LHCN-M2 (cell line): Measurements from ENCODE around the gene CMTM7. TPM values are rescaled to one million over a fixed set of nuclear protein-coding genes. Genes with fewer than 3 reads are reported as not detected.
A peak's percentile ranks its signal among the peaks of the same experiment; 100 is the strongest.

ENCODE experiments used
- DNase-seq: peaks from one replicate; pipeline ENCODE4 v3.0.0-alpha.2; 2012; ENCODE audit warnings: low read depth
- polyA plus RNA-seq: library from polyadenylated mRNA; unstranded; fragments of >200 nt; gene quantifications from one replicate; pipeline ENCODE4 v1.2.1, GENCODE V29; 2012; ENCODE audit warnings: missing spikeins
- total RNA-seq: library from RNA; depleted of rRNA; stranded (reverse); fragments of >200 nt; gene quantifications from 2 replicates; pipeline ENCODE4 v1.2.3, GENCODE V29; 2014; rRNA removed

Gene CMTM7, protein sequence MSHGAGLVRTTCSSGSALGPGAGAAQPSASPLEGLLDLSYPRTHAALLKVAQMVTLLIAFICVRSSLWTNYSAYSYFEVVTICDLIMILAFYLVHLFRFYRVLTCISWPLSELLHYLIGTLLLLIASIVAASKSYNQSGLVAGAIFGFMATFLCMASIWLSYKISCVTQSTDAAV
- 11.3 and 12.4 TPM in 2 replicates for total RNA-seq
- polyA plus RNA-seq: 8.1 TPM

DNA sequence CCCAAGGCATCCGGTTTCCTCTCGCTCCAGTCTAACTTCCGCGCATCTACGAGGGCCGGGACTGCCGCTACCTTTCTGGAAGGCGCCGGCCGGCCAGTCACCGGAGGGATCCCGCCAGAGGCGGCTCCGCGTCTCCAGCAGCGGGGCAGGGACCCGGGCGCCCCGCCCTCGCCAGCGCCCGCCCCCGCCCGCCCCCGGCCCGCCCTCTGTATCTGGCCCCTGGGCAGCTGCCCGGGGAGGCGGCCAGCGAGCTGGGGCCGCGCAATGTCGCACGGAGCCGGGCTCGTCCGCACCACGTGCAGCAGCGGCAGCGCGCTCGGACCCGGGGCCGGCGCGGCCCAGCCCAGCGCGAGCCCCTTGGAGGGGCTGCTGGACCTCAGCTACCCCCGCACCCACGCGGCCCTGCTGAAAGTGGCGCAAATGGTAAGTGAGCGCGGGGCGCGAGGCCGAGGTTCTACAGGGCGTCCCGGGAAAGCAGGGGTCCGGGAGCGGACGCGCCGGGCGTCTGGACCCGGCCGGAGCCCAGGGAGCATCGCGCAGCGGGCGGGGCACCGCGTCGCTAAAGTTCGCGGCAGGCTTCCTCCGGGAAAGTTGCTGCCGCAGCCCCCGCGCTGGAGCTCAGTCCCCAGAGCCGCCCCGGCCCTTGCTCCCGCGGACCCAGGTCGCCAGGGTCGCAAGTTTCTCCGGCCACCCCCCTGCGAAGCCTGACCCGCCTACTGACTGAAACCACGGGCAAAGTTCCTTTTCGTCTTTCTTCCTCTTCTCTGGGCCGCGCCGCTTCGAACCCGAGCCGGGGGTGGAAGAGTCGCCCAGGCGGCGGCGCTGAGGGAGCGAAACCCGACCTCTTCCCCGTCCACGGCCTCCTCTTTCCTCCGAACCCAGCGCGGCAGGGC, at the start of gene CMTM7:
CMTM7 (plus strand) TSS at position 211 of the 893 bp plus-strand sequence; CDS start at position 265, 54 bp downstream.
- peak; percentile 79 for DNase-seq

DNA sequence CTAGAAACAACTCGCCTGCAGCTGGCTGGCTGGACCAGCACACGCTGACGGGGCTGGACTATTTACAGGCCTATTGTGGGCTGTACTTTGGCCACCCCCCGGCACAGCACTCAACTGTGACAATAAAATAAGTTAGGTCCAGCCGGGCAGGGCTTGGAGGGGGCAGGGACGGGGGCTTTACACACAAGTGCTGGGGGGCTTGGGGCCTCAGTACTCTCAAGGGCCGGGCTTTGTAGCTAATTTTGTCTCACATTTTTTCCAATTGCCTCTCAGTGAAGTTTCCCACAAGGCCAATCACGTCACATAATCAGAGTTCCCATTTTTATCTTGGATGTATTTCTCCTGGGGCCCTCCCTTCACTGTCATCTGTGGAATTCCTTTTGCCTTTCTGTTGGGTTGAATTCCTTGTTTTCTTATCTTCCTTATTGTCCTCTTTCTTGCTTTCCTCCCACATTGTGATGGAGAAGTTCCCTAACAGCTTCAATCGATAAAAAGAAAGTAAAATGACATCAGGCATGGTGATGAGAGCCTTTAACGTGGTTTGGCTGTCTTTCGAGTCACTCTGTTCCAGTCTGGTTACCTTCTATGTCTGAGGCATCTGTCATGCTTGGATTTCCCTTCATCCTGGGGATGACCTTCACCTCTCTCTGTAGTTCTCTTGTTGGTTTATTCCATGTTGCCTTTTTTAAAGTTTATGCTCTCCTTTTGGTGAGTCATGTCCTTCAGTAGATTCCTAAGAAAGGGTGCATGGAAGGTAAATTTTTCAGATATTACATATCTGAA, 44.1 kb upstream of the CMTM7 start:
- no peak for DNase-seq

DNA sequence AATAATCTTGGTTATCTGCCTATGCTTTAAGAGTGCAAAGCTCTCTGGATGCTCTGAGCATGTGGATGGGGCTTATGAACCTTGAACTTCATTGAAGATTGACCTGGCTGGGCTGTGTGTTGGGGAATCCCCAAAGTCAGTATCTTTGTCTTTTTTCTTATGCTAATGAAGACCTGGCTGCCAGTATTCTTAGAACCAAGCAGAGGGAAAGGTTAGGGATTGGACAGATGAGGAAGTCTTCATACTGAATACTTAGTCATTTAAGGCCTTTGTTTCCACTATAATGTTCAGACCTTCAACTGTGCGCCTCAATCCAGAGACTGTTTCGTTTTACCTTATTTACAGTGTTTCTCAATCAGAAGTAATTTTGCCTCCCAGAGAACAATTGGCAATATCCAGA, 42.5 kb upstream of the CMTM7 start:
- DNase-seq: no peak

DNA sequence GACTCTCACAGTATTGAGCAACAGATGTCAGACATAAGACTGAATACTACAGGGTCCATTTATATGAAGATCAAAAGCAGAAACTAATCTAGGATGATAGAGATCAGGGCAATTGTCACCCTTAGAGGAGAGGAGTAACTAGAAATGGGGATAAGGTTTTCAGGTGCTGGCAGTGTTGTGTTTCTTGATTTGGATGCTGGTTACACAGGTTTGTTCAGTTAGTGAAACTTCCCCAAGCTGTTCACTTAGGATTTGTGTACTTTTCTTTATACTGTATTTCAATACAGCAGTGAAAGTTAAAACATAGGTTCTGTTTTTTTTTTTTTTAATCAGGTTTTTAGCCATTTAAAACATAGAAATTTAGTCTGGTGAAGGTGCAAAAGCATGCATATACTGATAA, 39.1 kb upstream of the CMTM7 start:
- no peak for DNase-seq

DNA sequence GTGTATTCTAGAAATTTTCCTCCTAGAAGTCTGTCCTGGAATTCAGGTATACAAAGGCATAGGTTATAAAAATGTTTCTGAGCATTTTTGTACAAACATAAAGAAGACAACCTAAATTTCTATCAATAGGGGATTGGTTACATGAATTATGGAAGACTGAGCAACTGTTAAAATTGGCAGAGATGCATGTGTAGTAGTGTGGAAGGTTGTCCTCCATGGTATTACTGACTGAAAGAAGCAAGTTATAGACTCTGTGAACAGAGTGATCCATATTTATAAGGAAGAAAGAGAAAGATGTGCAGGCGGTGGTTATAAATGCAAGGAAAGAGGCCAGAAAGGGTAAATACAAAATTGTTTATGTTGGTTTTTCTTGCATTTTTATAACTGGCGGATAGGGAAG, 38.3 kb upstream of the CMTM7 start:
- no peak for DNase-seq

DNA sequence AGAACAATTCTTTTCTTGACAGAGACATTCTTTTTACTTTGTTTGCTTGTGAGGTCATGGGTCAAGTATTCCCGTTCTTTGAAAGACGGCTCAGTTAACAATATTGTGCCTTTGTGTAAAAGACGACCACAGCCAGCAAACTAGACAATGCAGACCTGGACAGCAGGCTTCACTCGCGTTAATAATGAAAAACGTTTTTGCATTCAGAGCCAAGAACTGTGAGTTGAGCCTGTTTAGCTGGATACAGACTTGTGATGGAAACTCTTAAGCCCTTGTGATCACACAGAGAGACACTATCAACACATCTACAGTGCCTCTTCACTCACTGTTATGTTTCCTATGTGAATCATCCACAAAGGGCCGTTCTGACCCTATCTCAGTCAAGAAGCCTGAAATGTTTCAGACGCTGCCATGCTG, 37.3 kb upstream of the CMTM7 start:
- no peak for DNase-seq

DNA sequence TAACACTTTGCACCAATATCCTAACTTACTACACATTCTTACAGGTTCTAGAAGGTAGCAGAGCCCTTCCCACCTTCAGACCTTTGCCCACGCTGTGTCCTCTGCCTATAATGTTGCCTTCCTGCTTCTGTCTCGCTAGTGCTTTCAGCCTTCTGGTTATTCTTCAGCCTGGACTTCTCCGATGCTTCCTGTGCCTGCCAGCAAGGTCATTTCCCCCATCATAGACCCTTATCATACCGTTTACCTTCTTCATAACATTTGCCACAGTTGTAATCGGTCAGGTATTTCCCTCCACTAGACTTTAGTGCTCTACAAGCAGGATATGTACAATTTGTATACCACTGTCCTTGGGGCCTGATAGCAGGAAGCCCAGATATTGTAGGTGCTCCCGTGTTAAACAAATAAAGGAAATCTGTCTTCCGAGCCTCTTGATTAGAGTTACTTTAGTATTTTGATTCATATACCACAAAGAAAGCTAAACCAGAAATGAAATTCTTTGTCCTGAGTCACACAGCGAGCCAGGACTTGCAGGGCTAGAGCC, 35.8 kb upstream of the CMTM7 start:
- DNase-seq: no peak

DNA sequence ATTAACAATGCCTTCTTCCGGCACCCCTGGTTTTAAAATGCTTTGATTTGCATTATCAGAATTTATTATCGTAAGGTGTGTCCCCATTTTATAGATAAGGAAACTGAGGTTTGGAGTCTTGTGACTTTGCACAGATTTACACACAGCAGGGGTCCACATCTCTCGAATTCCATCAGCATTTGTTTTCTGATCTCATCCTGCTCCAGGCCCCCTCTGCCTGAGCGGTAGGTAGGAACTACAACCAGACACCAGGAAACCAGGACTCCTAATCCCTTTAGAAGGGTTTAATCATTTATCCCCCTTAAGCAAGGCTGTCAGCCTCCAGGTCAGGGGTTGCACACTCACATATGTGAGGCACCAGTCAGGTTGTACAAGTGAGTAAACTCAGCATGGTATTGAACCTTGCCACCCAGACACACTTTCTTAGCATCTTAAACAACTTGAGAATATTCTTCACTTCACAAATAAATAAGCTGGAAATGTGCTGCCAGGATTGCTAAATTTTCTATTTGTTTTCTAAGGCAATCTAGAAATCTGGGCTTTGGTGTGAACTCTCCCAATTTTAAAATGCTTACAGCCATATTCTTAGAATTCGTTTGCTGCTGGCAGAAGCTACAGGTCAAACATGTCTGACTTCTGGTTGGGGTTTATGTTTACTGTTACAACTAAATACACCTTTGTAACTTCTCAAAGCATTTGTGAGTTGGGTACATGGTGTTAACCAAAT, 31.7 kb upstream of the CMTM7 start:
- DNase-seq: no peak

DNA sequence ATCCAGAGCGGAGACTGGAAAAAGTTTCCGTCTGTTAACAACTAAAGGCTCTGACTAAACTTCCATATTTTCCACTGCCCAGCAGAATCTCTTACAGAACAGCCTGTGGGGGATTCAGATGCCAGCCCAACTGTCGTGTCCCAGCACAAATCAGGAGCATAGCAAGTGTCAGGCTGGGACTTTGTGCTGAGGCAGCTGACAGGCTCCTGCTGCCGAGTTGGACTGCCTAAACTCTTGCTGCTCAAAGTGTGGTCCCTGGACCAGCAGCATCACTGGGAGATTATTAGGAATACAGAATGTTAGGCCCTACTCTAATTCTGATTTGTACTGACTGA, 31.2 kb upstream of the CMTM7 start:
- DNase-seq: no peak

DNA sequence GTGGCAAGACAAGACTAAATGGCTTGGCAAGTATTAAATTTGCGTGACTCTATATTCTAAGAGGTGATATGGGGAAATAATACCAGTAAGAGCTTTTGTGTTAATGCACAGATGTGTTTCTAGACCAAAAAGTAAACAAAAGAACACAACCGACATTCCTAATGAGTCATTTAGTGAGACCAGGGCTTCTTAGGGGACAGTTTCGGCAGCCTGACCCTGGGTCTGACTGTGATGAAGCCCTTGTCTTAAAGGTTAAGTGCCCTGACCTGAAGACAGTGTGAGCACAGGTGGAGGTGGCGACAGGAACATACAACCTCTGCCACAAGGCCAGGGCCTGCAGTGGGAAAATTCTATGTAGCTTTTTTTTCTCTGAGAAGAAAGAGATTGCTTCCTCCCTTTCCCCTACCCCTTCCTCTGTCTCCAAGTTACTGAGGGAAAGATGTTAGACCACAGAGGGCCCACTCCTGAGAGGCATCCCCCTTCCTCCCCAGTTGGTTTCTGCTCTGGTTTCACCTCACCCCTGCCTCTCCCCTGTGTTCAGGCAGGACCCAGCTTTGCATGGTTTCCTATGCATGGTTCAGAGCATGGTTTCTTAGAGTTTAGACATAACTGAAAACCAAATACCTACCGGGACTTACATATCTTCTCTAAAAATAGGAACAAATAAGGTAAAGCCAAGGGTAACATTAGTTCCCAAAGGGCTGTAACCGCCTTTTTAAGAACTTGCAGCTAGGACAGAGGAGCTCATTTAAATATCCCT, 24.8 kb upstream of the CMTM7 start:
- DNase-seq: peak; percentile 41

DNA sequence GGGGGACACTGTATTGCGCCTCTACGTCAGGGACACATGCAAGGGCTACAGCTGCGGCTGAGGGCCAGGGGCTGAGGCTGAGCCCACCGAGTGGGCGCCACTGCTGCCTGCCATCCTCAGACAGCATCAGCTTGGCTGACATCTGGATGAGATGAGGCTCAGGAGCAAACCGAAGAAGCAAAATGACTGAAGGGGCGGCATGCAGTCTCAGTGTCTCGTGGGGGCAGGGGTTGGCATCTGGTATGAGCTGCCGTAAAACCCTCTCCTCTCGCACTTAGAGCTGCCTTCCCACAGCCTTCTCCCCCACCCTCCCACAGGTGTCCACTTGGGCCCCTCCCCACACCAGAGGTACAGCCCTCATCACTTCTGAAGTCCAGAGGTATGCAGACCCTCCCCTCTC, 24.2 kb upstream of the CMTM7 start:
- DNase-seq: no peak

DNA sequence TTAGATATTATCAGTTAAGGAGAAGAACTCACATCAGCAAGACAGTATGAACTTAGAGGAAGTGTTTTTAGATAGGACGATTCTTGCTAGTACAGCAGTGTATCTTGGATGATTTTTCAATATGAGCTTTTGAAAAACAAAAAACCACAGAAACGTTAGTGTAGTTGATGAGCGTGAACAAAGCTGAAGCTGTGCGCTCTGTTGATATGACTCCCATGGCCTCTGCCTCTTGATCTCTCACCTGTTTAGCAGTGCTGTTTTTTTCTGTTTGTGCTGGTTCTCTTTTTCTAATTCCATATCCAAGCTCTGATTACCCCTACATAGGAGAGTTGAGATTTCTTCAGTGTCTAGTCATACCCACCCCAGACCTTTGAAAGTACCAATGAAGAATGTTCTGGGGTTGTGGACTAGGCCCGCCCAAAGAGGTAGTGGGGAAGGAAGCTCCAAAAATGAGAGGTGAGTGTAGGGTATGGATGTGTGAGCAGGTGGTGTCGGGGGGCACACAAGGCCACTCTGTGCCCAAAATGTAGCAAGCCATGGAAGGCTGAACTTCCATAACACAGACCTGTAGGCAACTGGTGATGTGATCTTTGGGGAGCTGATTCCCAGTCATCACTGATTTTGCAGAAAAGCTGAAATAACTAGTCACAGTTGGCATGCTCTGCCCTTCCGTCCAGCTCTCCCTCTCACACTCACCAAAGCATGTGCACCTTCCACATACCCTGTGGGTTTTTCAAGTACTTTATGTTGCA, 20.0 kb upstream of the CMTM7 start:
- DNase-seq: no peak

DNA sequence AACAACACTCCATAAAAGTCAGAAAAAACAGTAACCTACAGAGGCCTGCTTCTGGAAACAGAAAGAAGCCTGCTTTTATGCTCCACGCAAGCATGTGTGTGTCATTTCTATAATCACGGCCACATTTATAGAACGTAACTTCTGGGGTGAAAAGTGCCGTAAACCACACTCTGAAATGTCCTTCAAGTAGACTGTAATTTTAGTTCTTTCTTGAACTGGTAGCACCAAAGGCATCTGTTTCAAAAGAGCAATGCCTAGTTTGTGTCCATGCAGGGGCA, 19.5 kb upstream of the CMTM7 start:
- no peak for DNase-seq

DNA sequence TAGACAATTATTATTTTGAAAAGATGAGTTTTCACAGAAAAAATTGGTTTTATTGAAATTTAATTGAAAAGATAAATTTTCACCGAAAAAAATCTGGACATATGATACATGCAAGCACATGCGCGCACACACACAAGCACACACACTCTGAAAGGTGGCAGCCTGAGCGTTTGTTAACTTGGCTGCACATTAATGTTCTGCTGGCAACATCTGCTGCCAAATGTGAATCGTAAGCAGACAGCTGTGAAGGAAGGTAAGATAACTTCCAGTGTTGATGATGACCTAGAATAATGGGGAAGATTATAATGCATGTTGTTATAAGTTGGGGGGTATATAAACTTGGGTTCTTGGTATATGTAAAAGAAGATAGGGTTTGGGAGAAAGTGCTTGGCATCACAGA, 18.4 kb upstream of the CMTM7 start:
- no peak for DNase-seq

DNA sequence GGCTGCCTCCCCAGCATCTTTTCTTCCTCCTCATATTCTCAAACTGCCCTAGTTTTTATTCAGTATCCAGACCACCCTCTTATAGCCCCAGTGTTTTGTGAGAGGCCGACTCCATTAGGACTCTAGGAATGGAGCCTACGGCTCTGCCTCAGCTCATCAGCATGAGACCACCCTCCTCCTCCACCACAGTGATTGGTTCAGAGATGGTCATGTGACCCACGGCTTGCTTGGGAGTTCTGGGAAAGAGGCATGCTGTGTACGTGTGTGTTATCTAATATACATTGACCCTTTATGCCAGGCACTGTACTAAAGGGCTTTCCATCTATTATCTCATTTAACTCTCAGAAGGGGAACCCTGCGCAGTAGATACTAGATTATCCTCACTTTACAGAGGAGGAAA, 17.8 kb upstream of the CMTM7 start:
- DNase-seq: no peak

DNA sequence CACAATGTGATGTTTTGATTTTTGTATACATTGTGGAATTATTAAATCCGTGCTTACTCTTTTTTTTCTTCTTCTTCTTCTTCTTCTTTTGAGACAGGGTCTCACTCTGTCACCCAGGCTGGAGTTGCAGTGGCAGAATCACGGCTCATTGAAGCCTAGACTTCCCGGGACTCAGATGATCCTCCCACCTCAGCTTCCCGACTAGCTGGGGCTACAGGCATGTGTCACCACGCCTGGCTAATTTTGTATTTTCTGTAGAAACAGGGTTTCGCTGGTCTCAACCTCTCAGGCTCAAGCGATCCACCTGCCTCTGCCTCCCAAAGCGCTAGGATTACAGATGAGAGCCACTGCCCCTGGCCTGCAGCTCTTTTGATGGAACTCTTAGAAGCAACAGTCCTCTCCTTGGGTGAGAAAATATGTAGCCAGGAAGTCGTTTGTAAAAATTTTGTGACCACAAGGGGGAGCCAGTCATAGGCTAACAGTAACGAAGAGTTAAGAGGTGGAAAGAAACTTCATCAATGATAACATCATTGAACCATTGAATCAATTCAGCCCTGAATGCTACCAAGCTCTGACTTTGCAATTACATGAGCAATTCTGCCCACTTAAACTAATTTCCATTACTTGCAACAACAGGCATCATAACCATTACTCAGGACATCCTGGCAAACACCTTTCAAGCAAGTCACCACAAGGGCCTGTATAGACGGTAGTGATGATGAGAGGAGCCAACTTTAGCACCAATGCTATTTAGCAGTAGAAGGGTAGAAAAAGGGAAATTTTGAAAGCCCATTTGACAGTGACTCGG, 16.7 kb upstream of the CMTM7 start:
- DNase-seq: peak; percentile 65

DNA sequence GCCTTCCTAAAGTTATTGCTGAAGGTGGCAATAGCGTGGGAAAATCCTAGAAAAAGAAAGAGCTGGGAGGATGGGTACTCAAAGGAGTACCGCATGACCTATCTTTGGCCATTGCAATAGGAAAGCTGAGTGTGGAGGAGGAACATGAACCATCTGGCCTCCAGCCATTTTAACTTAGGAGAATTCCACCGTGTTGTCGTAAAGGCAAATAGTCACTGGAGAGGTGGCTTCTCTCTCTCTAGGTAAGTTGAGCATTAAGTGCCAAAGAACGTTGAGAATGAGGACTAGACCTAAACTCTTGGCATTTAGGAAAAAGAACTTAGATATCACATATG, 16.1 kb upstream of the CMTM7 start:
- DNase-seq: no peak

DNA sequence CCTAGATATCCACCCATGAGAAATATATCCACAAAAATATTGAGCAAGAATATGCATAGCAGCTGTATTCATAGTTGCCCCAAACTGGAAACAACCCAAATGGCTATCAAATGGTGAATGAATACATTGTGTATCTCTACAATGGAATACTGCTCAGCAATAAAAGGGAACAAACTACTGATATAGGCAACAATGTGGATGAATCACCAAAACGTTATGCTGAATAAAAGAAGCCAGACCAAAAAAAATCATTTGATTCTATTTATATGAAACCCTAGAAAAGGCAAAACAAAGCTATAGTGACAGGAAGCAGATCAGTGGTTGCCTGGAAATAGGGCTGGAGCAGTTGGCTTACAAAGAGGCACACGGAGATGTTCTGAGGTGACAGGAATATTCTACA, 15.5 kb upstream of the CMTM7 start:
- peak; percentile 65 for DNase-seq

DNA sequence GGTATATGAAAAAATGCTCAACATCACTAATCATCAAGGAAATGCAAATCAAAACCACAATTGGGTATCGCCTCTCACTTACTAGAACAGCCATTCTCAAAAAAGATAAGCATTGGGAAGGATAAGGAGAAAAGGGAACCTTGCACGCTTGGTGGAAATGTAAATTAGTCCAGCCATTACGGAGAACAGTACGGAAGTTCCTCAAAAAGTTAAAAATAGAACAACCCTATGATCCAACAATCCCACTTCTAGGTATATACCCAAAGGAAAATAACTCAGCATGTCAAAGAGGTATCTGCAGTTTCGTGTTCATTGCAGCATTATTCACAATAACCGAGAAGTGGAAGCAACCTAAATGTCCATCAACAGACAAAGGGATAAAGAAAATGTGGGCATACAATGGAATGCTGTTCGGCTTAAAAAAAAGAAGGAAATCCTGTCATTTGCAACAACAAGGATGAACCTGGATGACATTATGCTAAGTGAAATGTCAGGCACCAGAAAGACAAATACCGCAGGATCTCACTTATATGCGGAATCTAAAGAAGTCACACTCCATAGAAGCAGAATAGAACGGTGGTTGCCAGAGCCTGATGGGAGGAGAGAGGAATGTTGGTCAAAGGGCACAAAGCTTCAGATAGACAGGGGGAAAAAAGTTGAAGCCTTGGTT, 11.7 kb upstream of the CMTM7 start:
- DNase-seq: no peak
